ENCODE results near the gene HAGH.

DNA sequence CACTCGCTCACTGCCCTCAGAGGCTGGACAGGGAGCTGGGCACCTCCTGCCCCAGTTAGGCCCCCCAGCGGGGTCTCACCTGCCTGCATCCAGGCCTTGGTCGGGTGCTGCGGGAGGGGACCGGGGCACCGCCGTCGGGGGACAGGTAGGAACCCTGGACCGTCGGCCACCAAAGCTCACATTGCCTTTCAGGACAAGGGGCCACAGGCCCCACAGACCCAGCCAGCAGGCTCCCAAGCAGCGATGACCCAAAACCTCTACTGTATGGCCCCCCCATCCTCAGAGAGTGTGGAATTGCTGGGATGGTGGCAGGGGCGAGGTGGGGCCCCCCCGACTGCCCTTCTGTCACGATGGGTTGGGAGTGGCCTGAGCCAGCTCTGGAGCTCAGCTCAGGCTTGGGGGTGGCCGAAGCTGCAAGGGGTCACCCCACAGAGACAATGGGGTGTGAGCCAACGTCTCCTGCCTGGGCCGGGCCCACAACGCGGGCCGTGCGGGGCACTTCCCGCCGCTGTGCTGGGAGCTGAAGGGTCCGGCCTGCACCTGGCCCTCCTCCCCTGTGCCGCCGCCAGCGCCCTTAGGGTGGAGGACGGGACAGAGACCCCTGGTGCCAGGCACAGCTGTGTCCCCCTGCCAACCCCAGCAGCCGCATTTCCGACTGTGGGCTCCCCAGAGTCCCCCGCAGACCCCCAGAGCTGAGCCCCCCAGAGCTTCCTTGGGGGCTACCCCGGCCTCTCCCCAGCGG, 33.6 kb downstream of the HAGH start:
- no peak for TF ChIP-seq POLR2A (IDR thresholded peaks at IDR 0.05)
- TF ChIP-seq, protein P1, sequence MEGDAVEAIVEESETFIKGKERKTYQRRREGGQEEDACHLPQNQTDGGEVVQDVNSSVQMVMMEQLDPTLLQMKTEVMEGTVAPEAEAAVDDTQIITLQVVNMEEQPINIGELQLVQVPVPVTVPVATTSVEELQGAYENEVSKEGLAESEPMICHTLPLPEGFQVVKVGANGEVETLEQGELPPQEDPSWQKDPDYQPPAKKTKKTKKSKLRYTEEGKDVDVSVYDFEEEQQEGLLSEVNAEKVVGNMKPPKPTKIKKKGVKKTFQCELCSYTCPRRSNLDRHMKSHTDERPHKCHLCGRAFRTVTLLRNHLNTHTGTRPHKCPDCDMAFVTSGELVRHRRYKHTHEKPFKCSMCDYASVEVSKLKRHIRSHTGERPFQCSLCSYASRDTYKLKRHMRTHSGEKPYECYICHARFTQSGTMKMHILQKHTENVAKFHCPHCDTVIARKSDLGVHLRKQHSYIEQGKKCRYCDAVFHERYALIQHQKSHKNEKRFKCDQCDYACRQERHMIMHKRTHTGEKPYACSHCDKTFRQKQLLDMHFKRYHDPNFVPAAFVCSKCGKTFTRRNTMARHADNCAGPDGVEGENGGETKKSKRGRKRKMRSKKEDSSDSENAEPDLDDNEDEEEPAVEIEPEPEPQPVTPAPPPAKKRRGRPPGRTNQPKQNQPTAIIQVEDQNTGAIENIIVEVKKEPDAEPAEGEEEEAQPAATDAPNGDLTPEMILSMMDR (IDR thresholded peaks at IDR 0.05), result no peak
